NCI-H2107 treated with DMSO at 0.1 percent for 48 hours (cell line): ENCODE results near the gene P2RX2.
"Not testable (repeated sequence)": the region's sequence is repeated elsewhere in the genome, so short reads cannot be mapped to it uniquely, and the experiment has no call there.

ENCODE experiments used
- DNase-seq: peaks from one replicate; lab custom pipeline; 2025; ENCODE audit not compliant: unreplicated experiment; lab: John Stamatoyannopoulos, UW

P2RX2 gene

GRCh38 chr12:132583411-132583710 lies 35.2 kb upstream of the P2RX2 start:
- no peak for DNase-seq

GRCh38 chr12:132583736-132584135 lies 34.8 kb upstream of the P2RX2 start:
- no peak for DNase-seq

GRCh38 chr12:132584429-132584828 lies 34.1 kb upstream of the P2RX2 start:
- no peak for DNase-seq

- DNase-seq: no peak
These were observed 33.4 kb upstream of the P2RX2 start for GRCh38 chr12:132585177-132585576.

- no peak for DNase-seq
These were observed 31.6 kb upstream of the P2RX2 start for GRCh38 chr12:132586929-132587328.

- DNase-seq: no peak
These were observed 30.8 kb upstream of the P2RX2 start for GRCh38 chr12:132587781-132588180.

GRCh38 chr12:132588319-132588718 lies 30.3 kb upstream of the P2RX2 start:
- DNase-seq: no peak

GRCh38 chr12:132588821-132589669 lies 29.5 kb upstream of the P2RX2 start:
- no peak for DNase-seq

- no peak for DNase-seq
These were observed 27.3 kb upstream of the P2RX2 start for GRCh38 chr12:132591107-132591935.

- DNase-seq: no peak
These were observed 26.1 kb upstream of the P2RX2 start for GRCh38 chr12:132592282-132592970.

GRCh38 chr12:132593071-132593470 lies 25.5 kb upstream of the P2RX2 start:
- DNase-seq: no peak

GRCh38 chr12:132593521-132593920 lies 25.1 kb upstream of the P2RX2 start:
- no peak for DNase-seq

GRCh38 chr12:132593938-132594358 lies 24.6 kb upstream of the P2RX2 start:
- DNase-seq: peak; percentile 95

GRCh38 chr12:132595183-132595582 lies 23.4 kb upstream of the P2RX2 start:
- no peak for DNase-seq

GRCh38 chr12:132596016-132596415 lies 22.6 kb upstream of the P2RX2 start:
- no peak for DNase-seq

GRCh38 chr12:132597333-132598316 lies 21.0 kb upstream of the P2RX2 start:
- DNase-seq: no peak

- not testable (repeated sequence) for DNase-seq
These were observed 19.1 kb upstream of the P2RX2 start for GRCh38 chr12:132599502-132599901.

- DNase-seq: peak; percentile 81
These were observed 18.2 kb upstream of the P2RX2 start for GRCh38 chr12:132600048-132601032.

- no peak for DNase-seq
These were observed 17.2 kb upstream of the P2RX2 start for GRCh38 chr12:132601171-132601883.
